Measurements from ENCODE around the gene SSH3.

SSH3 gene

GRCh38 chr11:67295846-67296245 is 7.5 kb upstream of the SSH3 start:
- DNase-seq, result no peak

GRCh38 chr11:67298786-67299185 is 4.5 kb upstream of the SSH3 start:
- DNase-seq, result no peak

- no peak for DNase-seq
These were observed 3.7 kb upstream of the SSH3 start for GRCh38 chr11:67299471-67300191.

GRCh38 chr11:67300256-67300755 is 3.0 kb upstream of the SSH3 start:
- DNase-seq, result no peak

- DNase-seq, result no peak
These were observed 2.5 kb upstream of the SSH3 start for GRCh38 chr11:67300756-67301312.

- DNase-seq, result no peak
These were observed 1.9 kb upstream of the SSH3 start for GRCh38 chr11:67301313-67301921.

- DNase-seq, result no peak
These were observed 1.3 kb upstream of the SSH3 start for GRCh38 chr11:67301951-67302516.

GRCh38 chr11:67302571-67303131 is 679 bp upstream of the SSH3 start:
- DNase-seq, result no peak

- no peak for DNase-seq
These were observed 593 bp downstream of the SSH3 start for GRCh38 chr11:67303835-67304411.

- DNase-seq, result no peak
These were observed 1.3 kb downstream of the SSH3 start for GRCh38 chr11:67304511-67305113.

GRCh38 chr11:67306769-67307544 is 3.6 kb downstream of the SSH3 start:
- no peak for DNase-seq

- DNase-seq, result no peak
These were observed 4.2 kb downstream of the SSH3 start for GRCh38 chr11:67307545-67308001.

- DNase-seq, result no peak
These were observed 4.9 kb downstream of the SSH3 start for GRCh38 chr11:67308031-67308866.

- no peak for DNase-seq
These were observed 5.8 kb downstream of the SSH3 start for GRCh38 chr11:67309166-67309565.

- DNase-seq, result no peak
These were observed 6.3 kb downstream of the SSH3 start for GRCh38 chr11:67309661-67310061.

GRCh38 chr11:67310246-67311050 is 7.1 kb downstream of the SSH3 start:
- DNase-seq, result no peak

GRCh38 chr11:67311051-67311555 is 7.8 kb downstream of the SSH3 start:
- no peak for DNase-seq

GRCh38 chr11:67311556-67312082 is 8.3 kb downstream of the SSH3 start:
- no peak for DNase-seq
